NCI-H1092 (cell line): ENCODE measurements around the gene HES3.

Experiments used
- DNase-seq: peaks from one replicate; lab custom pipeline; 2025; lab: John Stamatoyannopoulos, UW

Gene HES3

GRCh38 chr1:6263716-6264115, 19.7 kb downstream of the HES3 start:
- DNase-seq: no peak

- DNase-seq: no peak
These were observed 21.2 kb downstream of the HES3 start for GRCh38 chr1:6265151-6265550.

DNA sequence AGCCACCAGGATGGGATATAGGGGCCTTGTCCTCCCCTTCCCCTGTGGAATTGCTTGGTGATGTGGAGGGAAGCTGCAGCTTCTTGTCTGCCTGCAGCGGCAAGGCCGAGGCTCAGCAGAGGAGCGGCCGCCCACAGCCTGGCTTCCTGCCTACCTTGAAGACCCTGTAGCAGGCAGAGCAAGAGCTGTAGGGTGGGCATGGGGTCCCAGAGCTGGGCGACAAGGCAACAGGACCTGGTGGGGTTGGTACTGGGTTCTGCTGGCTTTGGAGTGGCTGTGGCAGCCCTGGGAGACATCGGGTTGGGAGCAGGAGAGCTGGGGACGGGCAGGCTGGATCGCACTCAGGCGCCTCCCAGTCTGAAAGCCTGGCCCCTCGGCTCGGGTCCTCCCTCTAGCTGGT, 22.7 kb downstream of the HES3 start:
- no peak for DNase-seq

GRCh38 chr1:6267686-6268322, 23.8 kb downstream of the HES3 start:
- no peak for DNase-seq

DNA sequence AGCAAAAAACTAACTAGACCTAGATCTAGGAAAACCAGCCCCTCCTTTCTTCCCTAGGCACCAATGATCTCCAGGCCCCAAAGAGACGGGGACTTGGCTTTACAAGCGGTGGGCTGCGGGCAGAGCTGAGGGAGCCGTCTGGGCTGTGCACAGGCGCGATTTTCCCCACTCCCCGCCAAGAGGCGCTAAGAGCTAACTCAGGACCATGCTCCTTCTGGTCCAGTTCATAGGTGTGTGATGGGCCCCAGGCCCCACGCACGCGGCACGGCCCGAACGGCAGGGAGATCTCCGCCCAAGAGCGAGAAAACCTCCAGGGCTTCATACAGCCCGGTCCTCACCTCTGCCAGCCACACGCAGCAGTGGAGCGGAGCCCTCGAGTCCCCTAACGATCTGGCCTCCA, 24.4 kb downstream of the HES3 start:
- DNase-seq: no peak

DNA sequence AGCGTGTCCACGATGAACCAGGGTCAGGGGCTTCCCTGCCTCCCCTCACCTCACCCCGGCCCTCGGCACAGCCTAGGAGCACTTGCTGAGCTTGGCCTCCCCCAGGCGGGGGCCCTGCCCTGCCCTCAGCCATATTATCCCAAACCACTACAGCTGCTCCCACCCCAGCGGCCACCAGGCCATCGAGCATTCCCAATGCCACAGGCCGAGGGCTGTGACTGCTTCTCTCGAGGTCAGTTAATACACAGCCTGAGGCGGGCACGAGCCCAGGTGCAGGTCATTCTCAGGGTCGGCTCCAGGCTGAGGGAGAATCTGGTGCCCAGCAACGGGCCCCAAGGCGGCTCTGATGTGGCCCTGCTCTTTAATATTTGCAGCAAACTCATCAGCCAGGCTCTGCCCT, 25.3 kb downstream of the HES3 start:
- DNase-seq: no peak

DNA sequence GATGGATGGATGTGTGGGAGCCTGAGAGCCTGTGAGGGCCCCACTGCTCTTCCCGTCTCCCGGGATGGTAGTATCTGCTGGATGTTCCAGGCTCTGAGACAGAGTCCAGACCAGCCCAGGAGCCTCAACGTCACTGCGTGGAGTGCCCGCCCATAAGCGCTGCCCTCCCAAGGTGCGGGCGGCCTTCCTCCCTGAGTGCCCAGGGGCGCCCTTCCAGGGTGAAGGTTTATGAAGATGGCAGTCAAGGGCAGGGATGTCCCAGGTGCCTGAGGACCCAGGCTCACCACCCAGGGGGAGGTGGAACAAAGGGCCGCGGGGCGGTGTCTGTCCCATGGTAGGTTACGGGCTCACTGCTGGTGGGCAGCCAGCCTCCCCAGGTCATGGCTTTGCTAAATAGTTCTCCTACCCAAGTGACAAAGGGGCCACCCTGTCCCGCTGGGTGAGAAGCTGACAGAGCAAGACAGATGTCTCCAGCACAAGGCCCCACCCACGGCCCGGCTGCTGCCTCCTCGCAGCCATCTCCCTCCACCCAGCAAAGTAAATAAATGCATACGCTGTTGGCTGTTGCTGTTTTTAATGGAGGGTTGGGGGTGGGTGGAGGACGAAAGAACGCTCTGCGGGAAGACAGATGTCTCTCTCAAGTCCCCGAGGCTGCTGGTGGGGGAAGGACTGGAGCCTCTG, 25.9 kb downstream of the HES3 start:
- peak; percentile 73 for DNase-seq

DNA sequence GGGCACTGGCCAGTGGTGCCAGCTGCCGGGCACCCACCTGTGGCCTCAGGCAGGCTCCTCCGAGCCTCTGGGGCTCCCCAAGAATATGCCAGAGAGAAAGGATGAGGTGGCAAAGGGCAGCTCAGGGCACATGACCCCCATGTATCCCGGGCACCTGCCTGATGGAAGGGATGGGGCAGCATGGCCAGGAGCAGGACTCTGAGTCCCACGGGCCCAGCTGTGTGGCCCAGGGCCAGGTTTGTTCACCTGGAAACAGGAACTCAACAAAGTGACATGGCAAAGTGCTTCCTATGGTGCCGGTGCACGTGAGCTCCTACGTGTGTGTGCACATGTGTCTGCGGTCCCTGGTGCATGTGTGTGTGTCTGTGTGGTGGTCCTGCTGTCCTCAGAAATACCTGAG, 26.4 kb downstream of the HES3 start:
- DNase-seq: peak; percentile 55

DNA sequence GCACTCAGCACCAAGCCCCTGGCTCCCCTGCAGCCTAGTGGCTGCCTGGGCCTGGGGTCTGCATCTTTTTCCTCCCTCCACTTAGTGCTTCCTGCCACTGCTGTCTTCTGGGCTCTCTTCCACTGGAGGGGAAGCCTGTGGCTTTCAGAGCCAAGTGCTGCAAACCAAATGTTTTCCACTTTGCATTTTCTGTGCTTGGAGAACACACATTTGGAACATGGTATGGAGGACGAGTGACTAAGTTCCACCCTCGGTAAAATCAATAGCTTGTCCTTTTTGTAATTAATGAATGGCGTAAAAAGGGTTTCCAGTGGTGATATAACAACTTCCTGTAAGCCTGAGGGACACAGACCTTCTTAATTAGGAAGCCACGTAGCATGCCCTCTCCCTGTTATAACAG, 27.0 kb downstream of the HES3 start:
- DNase-seq: peak; percentile 76

DNA sequence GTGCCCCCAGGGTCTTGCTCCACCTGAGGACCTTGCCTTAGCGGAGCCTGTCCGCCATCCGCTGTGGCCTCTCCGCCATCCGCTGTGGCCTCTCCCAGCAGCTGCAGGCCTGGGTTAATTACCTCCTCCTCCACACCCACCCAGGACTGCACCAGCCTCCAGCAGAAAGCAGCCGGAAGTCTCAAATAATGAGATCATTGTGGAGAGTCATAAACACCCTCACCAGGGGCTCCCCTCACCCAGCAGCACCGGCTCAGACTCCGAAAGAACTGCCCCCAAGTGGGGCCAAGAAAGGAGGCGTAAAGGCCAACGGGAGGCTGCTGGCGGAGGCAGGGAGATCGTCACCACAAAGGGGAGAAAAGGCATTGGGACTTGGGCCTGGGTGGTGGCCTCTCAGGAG, 27.6 kb downstream of the HES3 start:
- DNase-seq: peak; percentile 87

- no peak for DNase-seq
These were observed 28.5 kb downstream of the HES3 start for GRCh38 chr1:6272452-6272851.

DNA sequence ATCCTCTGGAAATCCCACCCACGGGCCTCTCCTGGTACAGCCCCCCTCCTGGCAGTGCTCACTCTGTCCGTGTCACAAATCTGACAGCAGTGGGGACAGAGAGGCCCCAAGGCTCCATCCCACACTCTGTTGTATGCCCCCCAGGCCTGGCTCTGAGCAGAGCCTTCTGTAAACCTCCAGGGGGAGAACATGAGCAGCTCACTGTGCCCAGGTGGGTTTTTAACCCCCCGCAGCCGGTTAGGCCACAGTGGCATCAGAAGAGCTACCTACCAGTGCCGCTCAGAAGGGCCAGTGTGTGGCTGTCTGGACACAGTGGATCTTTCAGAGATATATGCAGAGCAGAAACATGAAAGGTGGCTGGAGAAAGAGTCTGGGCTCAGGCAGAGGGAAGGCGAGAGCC, 28.9 kb downstream of the HES3 start:
- DNase-seq: no peak

DNA sequence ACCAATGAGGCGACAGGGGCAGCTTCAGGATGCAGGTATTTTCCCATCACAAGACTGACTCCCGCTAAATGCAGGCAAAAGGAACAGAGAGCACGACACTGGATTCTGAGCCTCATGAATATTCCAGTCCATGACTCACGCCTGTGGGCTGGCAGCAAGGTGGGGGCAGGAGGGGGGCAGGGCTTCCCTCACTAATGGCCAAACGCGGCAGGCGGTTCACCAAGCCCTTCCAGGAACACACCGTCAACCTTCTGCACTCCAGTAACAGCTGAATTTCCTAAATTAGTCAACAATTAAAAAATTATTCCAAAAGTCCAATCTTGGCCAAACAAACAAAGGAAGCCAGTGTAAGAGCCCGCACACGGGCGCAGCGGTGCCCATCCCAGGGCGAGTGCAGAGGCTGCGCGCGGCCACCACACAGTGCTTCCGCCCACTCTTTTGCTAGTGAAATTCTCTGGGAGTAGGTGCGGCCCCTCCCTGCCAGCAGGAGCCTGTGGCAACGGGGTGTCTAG, 29.5 kb downstream of the HES3 start:
- DNase-seq: no peak

- DNase-seq: no peak
These were observed 30.1 kb downstream of the HES3 start for GRCh38 chr1:6274102-6274501.

GRCh38 chr1:6274622-6275139, 30.7 kb downstream of the HES3 start:
- DNase-seq: no peak

- peak; percentile 61 for DNase-seq
These were observed 32.1 kb downstream of the HES3 start for GRCh38 chr1:6275826-6276782.

DNA sequence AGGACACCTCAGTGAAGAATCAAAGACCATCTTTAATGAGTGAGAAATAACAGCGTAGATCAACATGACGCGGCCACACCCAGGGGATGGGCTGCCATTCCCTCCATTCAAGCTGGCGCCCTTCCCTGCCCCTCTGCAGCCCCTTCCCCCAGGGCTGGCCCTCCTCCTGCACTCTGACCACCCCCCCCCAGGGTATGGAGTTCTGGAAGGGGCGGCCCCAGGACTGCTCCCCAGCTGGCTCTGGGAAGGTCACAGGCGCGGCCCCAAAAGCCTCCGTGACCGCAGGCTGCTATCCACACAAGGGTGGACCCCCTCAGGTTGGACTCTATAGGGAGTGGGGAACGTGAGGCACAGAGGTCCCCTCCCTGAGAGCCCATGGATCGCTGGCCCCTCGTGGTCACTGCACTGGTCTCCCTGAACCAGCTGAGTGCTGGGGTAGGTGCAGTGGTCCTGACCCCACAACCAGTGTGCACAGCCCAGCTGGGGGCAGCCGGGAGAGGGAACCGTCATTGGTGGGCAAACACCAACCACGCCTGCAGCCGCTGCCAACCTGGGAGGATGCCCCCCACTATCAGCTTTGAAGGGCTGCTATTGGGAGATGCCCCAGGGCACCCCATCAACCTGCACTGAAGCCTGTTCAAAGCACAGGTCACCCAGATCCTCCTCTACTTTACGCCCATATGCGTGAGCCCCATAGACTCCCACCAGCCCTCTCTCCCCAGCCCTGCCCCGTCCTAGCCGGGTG, 33.0 kb downstream of the HES3 start:
- no peak for DNase-seq

DNA sequence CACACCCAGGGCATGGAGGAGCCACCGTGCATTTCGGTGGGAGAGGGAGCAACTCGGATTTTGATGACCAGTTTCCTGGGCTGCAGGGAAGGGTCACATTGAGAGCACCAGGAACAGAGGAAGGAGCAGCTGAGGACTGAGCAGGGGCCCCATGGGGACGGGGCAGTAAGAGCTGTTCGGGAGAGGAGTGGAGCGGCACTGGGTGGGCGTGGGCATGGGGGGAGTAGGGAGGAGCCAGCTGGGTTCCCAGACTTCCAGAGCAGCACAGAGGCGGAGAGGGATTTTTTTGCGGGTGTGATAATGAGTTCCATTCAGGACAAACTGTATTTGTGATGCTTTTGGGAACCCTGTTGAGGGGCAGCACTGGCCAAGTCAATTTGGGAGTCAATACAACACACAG, 34.3 kb downstream of the HES3 start:
- no peak for DNase-seq

DNA sequence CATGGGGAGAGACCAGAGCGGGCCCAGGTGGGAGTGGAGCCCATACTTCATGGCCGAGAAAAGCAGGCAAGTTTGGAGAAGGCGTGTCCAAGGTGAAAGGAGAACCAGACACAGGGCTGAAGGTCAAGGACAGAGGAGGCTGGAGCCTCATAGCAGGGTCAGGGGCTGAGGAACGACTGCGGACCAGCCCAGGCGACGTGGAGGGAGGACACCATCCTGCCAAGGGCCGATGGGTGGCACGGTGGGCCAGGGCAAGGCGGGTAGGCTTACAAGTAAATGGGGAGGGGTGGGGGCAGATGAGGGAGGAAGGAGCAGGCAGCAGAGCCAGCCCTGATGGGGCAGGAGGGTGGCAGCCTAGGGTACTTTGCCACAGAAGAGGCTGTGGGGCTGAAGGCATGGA, 35.1 kb downstream of the HES3 start:
- DNase-seq: no peak

GRCh38 chr1:6279613-6280383, 35.8 kb downstream of the HES3 start:
- no peak for DNase-seq
